Activated naive CD8-positive, alpha-beta T cell (primary cell): ENCODE measurements around the gene TRIML2.
"Not testable (repeated sequence)": the region's sequence is repeated elsewhere in the genome, so short reads cannot be mapped to it uniquely, and the experiment has no call there.

Experiments used
- H3K27ac Mint-ChIP-seq: one replicate; pipeline ENCODE4 v1.8.0; 2021; ENCODE audit warnings: mixed read lengths
- H3K27me3 Mint-ChIP-seq: one replicate; pipeline ENCODE4 v1.8.0; 2021; ENCODE audit warnings: mixed read lengths
- H3K36me3 Mint-ChIP-seq: one replicate; pipeline ENCODE4 v1.8.0; 2021; ENCODE audit warnings: mixed read lengths
- H3K4me1 Mint-ChIP-seq: one replicate; pipeline ENCODE4 v1.8.0; 2021; ENCODE audit warnings: low read depth, mixed read lengths
- H3K4me3 Mint-ChIP-seq: one replicate; pipeline ENCODE4 v1.8.0; 2021; ENCODE audit warnings: mild to moderate bottlenecking, mixed read lengths
- H3K9me3 Mint-ChIP-seq: one replicate; pipeline ENCODE4 v1.8.0; 2021; ENCODE audit warnings: low read depth, mixed read lengths

Gene TRIML2

DNA sequence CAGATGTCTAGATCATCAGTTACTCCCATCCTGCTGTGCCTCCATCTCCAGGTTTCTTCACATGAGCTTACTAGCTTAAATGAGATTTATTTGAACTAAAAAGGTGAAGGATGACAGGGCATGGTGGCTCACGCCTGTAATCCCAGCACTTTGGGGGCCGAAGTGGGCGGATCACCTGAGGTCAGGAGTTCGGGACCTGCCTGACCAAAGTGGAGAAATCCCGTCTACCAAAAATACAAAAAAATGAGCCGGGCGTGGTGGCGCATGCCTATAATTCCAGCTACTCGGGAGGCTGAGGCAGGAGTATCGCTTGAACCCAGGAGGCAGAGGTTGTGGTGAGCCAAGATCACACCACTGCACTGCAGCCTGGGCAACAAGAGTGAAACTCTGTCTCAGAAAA is 63.9 kb downstream of the TRIML2 start:
- H3K27me3 Mint-ChIP-seq, H3K9me3 Mint-ChIP-seq, H3K27ac Mint-ChIP-seq, H3K4me1 Mint-ChIP-seq, H3K4me3 Mint-ChIP-seq, H3K36me3 Mint-ChIP-seq: not testable (repeated sequence)

DNA sequence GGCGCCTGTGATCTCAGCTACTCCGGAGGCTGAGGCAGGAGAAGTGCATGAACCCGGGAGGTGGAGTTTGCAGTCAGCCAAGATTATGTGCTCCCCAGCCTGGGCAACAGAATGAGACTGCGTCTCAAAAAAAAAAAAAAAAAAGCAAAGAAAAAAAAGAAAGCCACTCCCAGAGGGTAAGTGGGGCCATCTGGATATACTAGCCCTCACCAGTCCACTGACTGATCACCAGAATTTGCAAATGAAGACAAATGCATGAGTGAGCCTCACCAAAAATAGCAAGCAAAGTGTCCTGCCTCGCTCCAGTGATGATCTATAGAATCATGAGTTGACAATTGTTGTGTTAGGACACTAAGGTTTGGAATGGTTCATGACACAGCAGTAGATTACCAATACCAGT is 66.2 kb downstream of the TRIML2 start:
- H3K9me3 Mint-ChIP-seq: peaks cover 4% of the 10 kb centered on the region

DNA sequence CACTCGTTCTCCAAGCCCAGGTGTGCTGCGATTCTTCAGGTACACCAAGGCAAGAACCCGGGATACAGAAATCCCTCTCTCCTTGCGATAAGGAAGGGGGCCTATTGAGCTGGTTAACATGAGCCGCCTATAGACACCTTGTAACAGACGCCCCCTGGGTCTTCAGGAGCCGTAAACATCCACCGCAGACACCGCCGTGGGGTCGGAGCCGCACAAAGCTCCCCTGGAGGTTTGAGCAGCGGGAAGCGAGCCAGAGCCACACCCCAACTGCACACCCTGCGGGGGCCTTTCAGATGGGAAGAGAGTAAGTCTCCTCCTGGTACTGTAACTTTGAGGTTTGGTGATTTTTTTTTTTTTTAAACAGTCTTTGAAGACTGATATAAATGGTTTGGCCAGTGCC is 67.2 kb downstream of the TRIML2 start:
- no peaks in the 10 kb centered on the region for H3K27me3 Mint-ChIP-seq

More for the DNA sequence above, 66.2 kb downstream of the TRIML2 start:
- Mint-ChIP-seq H3K36me3 (no peaks in the 10 kb centered on the region), H3K4me3 (no peak overlapping the region), H3K27ac (no peak overlapping the region), H3K27me3 (no peaks in the 10 kb centered on the region), H3K4me1 (no peaks in the 10 kb centered on the region)

DNA sequence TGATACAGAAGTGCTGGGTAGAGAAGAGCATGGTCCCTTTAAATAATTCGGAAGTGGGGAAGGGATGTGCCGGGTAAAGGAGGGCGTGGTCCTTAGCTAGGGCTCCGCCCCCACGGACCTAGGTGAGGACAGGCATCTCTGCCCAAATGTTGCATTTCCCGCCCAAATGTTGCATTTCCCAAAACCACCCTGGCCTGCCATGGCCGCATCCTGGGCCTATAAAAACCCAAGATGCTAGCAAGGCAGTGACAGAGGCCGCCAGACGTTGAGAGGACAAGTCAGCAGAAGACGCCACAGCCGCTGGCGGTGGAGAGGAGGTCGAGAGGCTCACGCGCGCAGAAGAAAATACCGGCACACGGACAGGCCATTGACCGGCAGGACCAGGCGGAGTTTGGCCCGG is 67.7 kb downstream of the TRIML2 start:
- H3K27me3 Mint-ChIP-seq: no peaks in the 10 kb centered on the region
- no peaks in the 10 kb centered on the region for H3K4me1 Mint-ChIP-seq
- H3K27ac Mint-ChIP-seq: no peak overlapping the region
- no peaks in the 10 kb centered on the region for H3K36me3 Mint-ChIP-seq
- peaks cover 4% of the 10 kb centered on the region for H3K9me3 Mint-ChIP-seq
- no peak overlapping the region for H3K4me3 Mint-ChIP-seq

More for the DNA sequence above, 67.2 kb downstream of the TRIML2 start:
- H3K9me3 Mint-ChIP-seq: peaks cover 4% of the 10 kb centered on the region
- no peak overlapping the region for H3K27ac Mint-ChIP-seq
- no peaks in the 10 kb centered on the region for H3K36me3 Mint-ChIP-seq
- H3K4me1 Mint-ChIP-seq: no peaks in the 10 kb centered on the region
- no peak overlapping the region for H3K4me3 Mint-ChIP-seq
